Neural cell (in vitro differentiated cells): Measurements from ENCODE around the gene CDK11B.
"Not testable (repeated sequence)": the region's sequence is repeated elsewhere in the genome, so short reads cannot be mapped to it uniquely, and the experiment has no call there.

Source experiments
- CTCF ChIP-seq: fragments of 450-650 bp; IDR thresholded peaks from 2 replicates; pipeline ENCODE4 v1.5.1; 2014; ENCODE audit warnings: antibody characterized with exemption, mild to moderate bottlenecking, moderate library complexity; ENCODE audit not compliant: poor library complexity, severe bottlenecking
- EP300 ChIP-seq: fragments of 450-650 bp; conservative IDR thresholded peaks from 2 replicates; pipeline ENCODE4 v1.6.1; 2014; ENCODE audit warnings: antibody characterized with exemption, mild to moderate bottlenecking, moderate library complexity; ENCODE audit not compliant: poor library complexity, severe bottlenecking
- MXI1 ChIP-seq: fragments of 450-650 bp; conservative IDR thresholded peaks from 2 replicates; pipeline ENCODE4 v1.6.1; 2014; ENCODE audit warnings: antibody characterized with exemption, mild to moderate bottlenecking; ENCODE audit not compliant: poor library complexity, severe bottlenecking
- POLR2AphosphoS5 ChIP-seq: IDR thresholded peaks from 2 replicates; pipeline ENCODE4 v1.6.1; 2012
- RAD21 ChIP-seq: fragments of 450-650 bp; conservative IDR thresholded peaks from 2 replicates; pipeline ENCODE4 v1.6.1; 2014; ENCODE audit warnings: antibody characterized with exemption, mild to moderate bottlenecking, moderate library complexity
- REST ChIP-seq: IDR thresholded peaks from 2 replicates; pipeline ENCODE4 v1.6.1; 2012; ENCODE audit warnings: borderline replicate concordance
- SMC3 ChIP-seq: fragments of 450-650 bp; conservative IDR thresholded peaks from 2 replicates; pipeline ENCODE4 v1.6.1; 2014; ENCODE audit warnings: antibody characterized with exemption, mild to moderate bottlenecking, moderate library complexity; ENCODE audit not compliant: poor library complexity
- TAF1 ChIP-seq: IDR thresholded peaks from 2 replicates; pipeline ENCODE4 v1.6.1; 2012; ENCODE audit warnings: low read depth

GRCh38 chr1:1640711-1641461 lies 17.9 kb downstream of the CDK11B start:
- TF ChIP-seq RAD21, CTCF, EP300, POLR2AphosphoS5, MXI1, REST, TAF1, SMC3: not testable (repeated sequence)
